A549 (cell line): Measurements from ENCODE around the gene AMACR.

ENCODE experiments used
- CHD2 ChIP-seq: fragments of 150-350 bp; IDR thresholded peaks from 2 replicates; pipeline ENCODE4 v1.6.1; 2014; ENCODE audit warnings: low read length; ENCODE audit not compliant: partially characterized antibody
- GATA3 ChIP-seq: IDR thresholded peaks from 2 replicates; pipeline ENCODE4 v1.6.1; 2012; ENCODE audit warnings: borderline replicate concordance
- HMGXB4 ChIP-seq: fragments of 250-450 bp; sonication (Bioruptor Pico); IDR thresholded peaks from 2 replicates; pipeline ENCODE4 v1.5.0; 2021; ENCODE audit warnings: mild to moderate bottlenecking, moderate library complexity, borderline replicate concordance
- HOXB13 ChIP-seq: fragments of 250-450 bp; sonication (Bioruptor Pico); IDR thresholded peaks from 2 replicates; pipeline ENCODE4 v1.5.0; 2020; ENCODE audit warnings: low read depth, mild to moderate bottlenecking, moderate library complexity
- JUN ChIP-seq, 2 experiments: fragments of >200 bp; sonication (Bioruptor Twin); formaldehyde crosslinking; IDR thresholded peaks; 2 replicates in 1 of 2; 3 replicates in 1 of 2; pipeline ENCODE4 v1.6.1; 2016 to 2017
- PHF8 ChIP-seq: fragments of 200-600 bp; sonication (generic); IDR thresholded peaks from 2 replicates; pipeline ENCODE4 v1.6.1; 2016; ENCODE audit warnings: low read depth, mild to moderate bottlenecking, antibody characterized with exemption, moderate library complexity, borderline replicate concordance
- RAD21 ChIP-seq, 2 experiments: fragments of >200 bp in 1 of 2; sonication (Bioruptor Twin) in 1 of 2; formaldehyde crosslinking in 1 of 2; IDR thresholded peaks in 1 of 2; conservative IDR thresholded peaks in 1 of 2; 2 replicates in 1 of 2; 3 replicates in 1 of 2; pipeline ENCODE4 v1.6.1; 2012 to 2018; ENCODE audit warnings: inconsistent platforms in 1 of 2
- SMC3 ChIP-seq: fragments of >200 bp; sonication (Bioruptor Twin); formaldehyde crosslinking; IDR thresholded peaks from 3 replicates; pipeline ENCODE4 v1.6.1; 2018; ENCODE audit warnings: inconsistent platforms
- TF ChIP-seq, protein P1 (sequence below): fragments of >200 bp; sonication (Bioruptor Twin); formaldehyde crosslinking; IDR thresholded peaks from 3 replicates; pipeline ENCODE4 v1.5.1; 2016
- TF ChIP-seq, protein P2 (sequence below): IDR thresholded peaks from 2 replicates; pipeline ENCODE4 v1.6.1; 2012

GRCh38 chr5:33999978-34000377, 7.9 kb downstream of the AMACR start:
- TF ChIP-seq, protein P1, sequence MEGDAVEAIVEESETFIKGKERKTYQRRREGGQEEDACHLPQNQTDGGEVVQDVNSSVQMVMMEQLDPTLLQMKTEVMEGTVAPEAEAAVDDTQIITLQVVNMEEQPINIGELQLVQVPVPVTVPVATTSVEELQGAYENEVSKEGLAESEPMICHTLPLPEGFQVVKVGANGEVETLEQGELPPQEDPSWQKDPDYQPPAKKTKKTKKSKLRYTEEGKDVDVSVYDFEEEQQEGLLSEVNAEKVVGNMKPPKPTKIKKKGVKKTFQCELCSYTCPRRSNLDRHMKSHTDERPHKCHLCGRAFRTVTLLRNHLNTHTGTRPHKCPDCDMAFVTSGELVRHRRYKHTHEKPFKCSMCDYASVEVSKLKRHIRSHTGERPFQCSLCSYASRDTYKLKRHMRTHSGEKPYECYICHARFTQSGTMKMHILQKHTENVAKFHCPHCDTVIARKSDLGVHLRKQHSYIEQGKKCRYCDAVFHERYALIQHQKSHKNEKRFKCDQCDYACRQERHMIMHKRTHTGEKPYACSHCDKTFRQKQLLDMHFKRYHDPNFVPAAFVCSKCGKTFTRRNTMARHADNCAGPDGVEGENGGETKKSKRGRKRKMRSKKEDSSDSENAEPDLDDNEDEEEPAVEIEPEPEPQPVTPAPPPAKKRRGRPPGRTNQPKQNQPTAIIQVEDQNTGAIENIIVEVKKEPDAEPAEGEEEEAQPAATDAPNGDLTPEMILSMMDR, result no peak
- TF ChIP-seq JUN (IDR thresholded peaks at IDR 0.05) (no peak), RAD21 (conservative IDR thresholded peaks at IDR 0.05 in 1 of 2, IDR thresholded peaks at IDR 0.05 in 1 of 2) (no peak), HOXB13 (CRISPR knock-in tag) (no peak), SMC3 (no peak), GATA3 (no peak), PHF8 (no peak), HMGXB4 (no peak), CHD2 (no peak)
- TF ChIP-seq, protein P2, sequence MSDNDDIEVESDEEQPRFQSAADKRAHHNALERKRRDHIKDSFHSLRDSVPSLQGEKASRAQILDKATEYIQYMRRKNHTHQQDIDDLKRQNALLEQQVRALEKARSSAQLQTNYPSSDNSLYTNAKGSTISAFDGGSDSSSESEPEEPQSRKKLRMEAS, result no peak
